ENCODE results near the gene STK16. TPM values are rescaled to one million over a fixed set of nuclear protein-coding genes. Genes with fewer than 3 reads are reported as not detected.
A peak's percentile ranks its signal among the peaks of the same experiment; 100 is the strongest.

Gene STK16
- total RNA-seq, 1 experiment from 2014 or later: 21.6 TPM

- H3K4me1 ChIP-seq (ENCODE audit: insufficient read depth, low read length): peaks cover 5% of the 10 kb centered on the region
- no peak overlapping the region for H2BK120ac ChIP-seq (ENCODE audit: low read depth, low read length, poor library complexity, severe bottlenecking)
- Mint-ChIP-seq H3K27ac (peak overlapping the region; percentile 65 to 85 (median 81); a peak in 5 of 7 replicates), H3K27me3 (ENCODE audit: low read depth) (peaks cover 36% of the 10 kb centered on the region), H3K4me1 (peaks cover 33 to 43% of the 10 kb centered on the region in 2 experiments), H3K36me3 (ENCODE audit: insufficient read depth in 1 of 3, low read depth in 3 of 3) (peaks cover 9 to 24% (median 23%) of the 10 kb centered on the region in 3 experiments; a peak in 6 of 7 replicates), H3K9me3 (no peaks in the 10 kb centered on the region; a peak in 1 of 5 replicates), H3K4me3 (no peak overlapping the region; a peak in 1 of 5 replicates)
- TF ChIP-seq, protein P1, sequence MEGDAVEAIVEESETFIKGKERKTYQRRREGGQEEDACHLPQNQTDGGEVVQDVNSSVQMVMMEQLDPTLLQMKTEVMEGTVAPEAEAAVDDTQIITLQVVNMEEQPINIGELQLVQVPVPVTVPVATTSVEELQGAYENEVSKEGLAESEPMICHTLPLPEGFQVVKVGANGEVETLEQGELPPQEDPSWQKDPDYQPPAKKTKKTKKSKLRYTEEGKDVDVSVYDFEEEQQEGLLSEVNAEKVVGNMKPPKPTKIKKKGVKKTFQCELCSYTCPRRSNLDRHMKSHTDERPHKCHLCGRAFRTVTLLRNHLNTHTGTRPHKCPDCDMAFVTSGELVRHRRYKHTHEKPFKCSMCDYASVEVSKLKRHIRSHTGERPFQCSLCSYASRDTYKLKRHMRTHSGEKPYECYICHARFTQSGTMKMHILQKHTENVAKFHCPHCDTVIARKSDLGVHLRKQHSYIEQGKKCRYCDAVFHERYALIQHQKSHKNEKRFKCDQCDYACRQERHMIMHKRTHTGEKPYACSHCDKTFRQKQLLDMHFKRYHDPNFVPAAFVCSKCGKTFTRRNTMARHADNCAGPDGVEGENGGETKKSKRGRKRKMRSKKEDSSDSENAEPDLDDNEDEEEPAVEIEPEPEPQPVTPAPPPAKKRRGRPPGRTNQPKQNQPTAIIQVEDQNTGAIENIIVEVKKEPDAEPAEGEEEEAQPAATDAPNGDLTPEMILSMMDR (conservative IDR thresholded peaks at IDR 0.05): no peak
- H3K27me3 ChIP-seq (ENCODE audit: insufficient read depth, low read length): no peaks in the 10 kb centered on the region; the same call in 1 of the 2 replicates
- no peaks in the 10 kb centered on the region for H3K79me2 ChIP-seq (ENCODE audit: insufficient read depth, low read length)
- no peak overlapping the region for H3K14ac ChIP-seq (ENCODE audit: insufficient read depth, low read length)
- no peak overlapping the region for H2BK12ac ChIP-seq (ENCODE audit: insufficient read length, low read depth, low read length)
- H3T11ph ChIP-seq (ENCODE audit: low read length): no peak overlapping the region
- no peak overlapping the region for H4K8ac ChIP-seq (replicated peaks; ENCODE audit: insufficient read length, low read depth, low read length)
- no peak for DNase-seq
- H2AK5ac ChIP-seq (ENCODE audit: insufficient read length, low read length): no peak overlapping the region
- H4K20me1 ChIP-seq (ENCODE audit: control insufficient read depth, insufficient read depth, insufficient read length): no peaks in the 10 kb centered on the region
- H3K4ac ChIP-seq (ENCODE audit: low read depth, low read length): no peak overlapping the region
- no peak overlapping the region for H4K91ac ChIP-seq (ENCODE audit: insufficient read length, low read depth, low read length)
- H3K23ac ChIP-seq (ENCODE audit: insufficient read length, low read depth, low read length): no peak overlapping the region
- H2BK5ac ChIP-seq (ENCODE audit: insufficient read length, low read length): no peak overlapping the region
- H4K5ac ChIP-seq (ENCODE audit: insufficient read length, low read depth, low read length): no peak overlapping the region
- H3K4me2 ChIP-seq (ENCODE audit: insufficient read depth, insufficient read length, low read length): no peak overlapping the region
- H3K9ac ChIP-seq (ENCODE audit: extremely low read depth, insufficient read length, low read length): no peak overlapping the region
- H3K79me1 ChIP-seq (ENCODE audit: insufficient read depth, low read depth, low read length, poor library complexity, severe bottlenecking): no peaks in the 10 kb centered on the region
- H3K18ac ChIP-seq (ENCODE audit: insufficient read length, low read depth, low read length): no peak overlapping the region
- no peak overlapping the region for H2BK15ac ChIP-seq (ENCODE audit: low read depth, low read length)
- no CpG with 5 or more reads among the region's 7 CpGs for WGBS (ENCODE audit: extremely low coverage, insufficient read length, low lambda C conversion rate)
- no peak overlapping the region for H3K27ac ChIP-seq (ENCODE audit: insufficient read length, low read depth, low read length)
- H3K9me3 ChIP-seq (ENCODE audit: control insufficient read depth, low read depth, low read length): no peaks in the 10 kb centered on the region
- H2BK20ac ChIP-seq (ENCODE audit: low read depth, low read length, poor library complexity, severe bottlenecking): no peak overlapping the region
- H3K23me2 ChIP-seq (ENCODE audit: insufficient read length, low read depth, low read length, poor library complexity, severe bottlenecking): peaks cover 20% of the 10 kb centered on the region
- no peak overlapping the region for H2AFZ ChIP-seq (ENCODE audit: low read length)
- H3K56ac ChIP-seq (ENCODE audit: insufficient read length, low read depth, low read length): no peak overlapping the region
These were observed 4.1 kb downstream of the STK16 start for GRCh38 chr2:219249203-219249980.
